Measurements from ENCODE around the gene GNE.
"Not testable (repeated sequence)": the region's sequence is repeated elsewhere in the genome, so short reads cannot be mapped to it uniquely, and the experiment has no call there.

The GNE gene

DNA sequence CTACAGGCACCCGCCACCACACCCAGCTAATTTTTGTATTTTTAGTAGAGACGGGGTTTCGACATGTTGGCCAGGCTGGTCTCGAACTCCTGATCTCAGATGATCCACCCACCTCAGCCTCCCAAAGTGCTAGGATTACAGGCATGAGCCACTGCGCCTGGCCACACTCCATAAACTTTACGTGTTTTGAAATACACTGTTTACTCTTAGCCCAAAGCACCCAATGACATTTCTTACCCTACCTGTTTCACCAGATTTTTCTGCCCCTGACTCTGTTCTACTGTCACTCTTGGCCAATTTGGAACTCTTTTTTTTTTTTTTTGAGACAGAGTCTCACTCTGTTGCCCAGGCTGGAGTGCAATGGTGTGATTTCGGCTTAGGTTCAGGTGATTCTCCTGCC, 15.1 kb upstream of the GNE start:
- H3K4me1 ChIP-seq (ENCODE audit: control insufficient read depth, insufficient read depth, low read length); H3K4me3 ChIP-seq (ENCODE audit: low read length); H3K27ac ChIP-seq (ENCODE audit: low read length); H3K27me3 ChIP-seq (ENCODE audit: control insufficient read depth, insufficient read depth, low read length); H3K9me3 ChIP-seq (ENCODE audit: control insufficient read depth, insufficient read depth, low read length); DNase-seq (ENCODE audit: low read depth, low spot score); H3K36me3 ChIP-seq (ENCODE audit: control insufficient read depth, insufficient read depth, low read length): not testable (repeated sequence)
- no CpG with 5 or more reads among the region's 7 CpGs for WGBS (ENCODE audit: insufficient coverage, insufficient read length)

DNA sequence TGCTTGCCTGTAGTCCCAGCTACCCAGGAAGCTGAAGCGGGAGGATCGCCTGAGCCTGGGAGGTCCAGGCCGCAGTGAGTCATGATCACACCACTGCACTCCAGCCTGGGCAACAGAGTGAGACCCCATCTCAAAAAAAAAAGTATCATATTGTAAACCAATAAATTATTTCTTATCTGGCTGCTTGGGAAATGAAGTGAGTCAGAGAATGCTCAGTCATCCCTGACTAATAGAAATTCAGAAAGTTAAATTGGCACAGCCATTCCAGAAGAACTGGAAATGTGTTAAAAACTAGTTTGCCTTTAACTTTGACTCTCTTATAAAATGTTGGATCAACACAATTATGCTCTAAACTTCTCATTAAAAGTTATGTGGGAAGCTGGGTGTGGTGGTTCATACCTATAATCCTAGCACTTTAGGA, 9.8 kb upstream of the GNE start:
- H3K4me1 ChIP-seq (ENCODE audit: control insufficient read depth, insufficient read depth, low read length), result no peaks in the 10 kb centered on the region; the same call in 1 of the 2 replicates
- H3K9me3 ChIP-seq (ENCODE audit: control insufficient read depth, insufficient read depth, low read length), result no peaks in the 10 kb centered on the region
- no peak for DNase-seq (ENCODE audit: low read depth, low spot score)
- no peaks in the 10 kb centered on the region for H3K36me3 ChIP-seq (ENCODE audit: control insufficient read depth, insufficient read depth, low read length)
- no peaks in the 10 kb centered on the region for H3K27me3 ChIP-seq (ENCODE audit: control insufficient read depth, insufficient read depth, low read length)
- no peak overlapping the region for H3K27ac ChIP-seq (ENCODE audit: low read length)
- H3K4me3 ChIP-seq (ENCODE audit: low read length), result no peak overlapping the region
- no CpG with 5 or more reads among the region's 3 CpGs for WGBS (ENCODE audit: insufficient coverage, insufficient read length)

DNA sequence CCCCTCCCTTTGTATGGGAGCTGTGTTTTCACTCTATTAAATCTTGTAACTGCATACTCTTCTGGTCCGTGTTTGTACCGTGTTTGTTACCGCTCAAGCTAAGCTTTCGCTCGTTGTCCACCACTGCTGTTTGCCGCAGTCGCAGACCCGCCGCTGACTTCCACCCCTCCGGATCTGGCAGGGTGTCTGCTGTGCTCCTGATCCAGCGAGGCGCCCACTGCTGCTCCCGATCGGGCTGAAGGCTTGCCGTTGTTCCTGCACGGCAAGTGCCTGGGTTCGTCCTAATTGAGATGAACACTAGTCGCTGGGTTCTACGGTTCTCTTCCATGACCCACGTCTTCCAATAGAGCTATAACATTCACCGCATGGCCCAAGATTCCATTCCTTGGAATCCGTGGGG, 6.6 kb upstream of the GNE start:
- Histone ChIP-seq H3K9me3 (ENCODE audit: control insufficient read depth, insufficient read depth, low read length) (no peaks in the 10 kb centered on the region), H3K4me3 (ENCODE audit: low read length) (no peak overlapping the region), H3K27me3 (ENCODE audit: control insufficient read depth, insufficient read depth, low read length) (no peaks in the 10 kb centered on the region), H3K27ac (ENCODE audit: low read length) (no peak overlapping the region), H3K36me3 (ENCODE audit: control insufficient read depth, insufficient read depth, low read length) (no peaks in the 10 kb centered on the region), H3K4me1 (ENCODE audit: control insufficient read depth, insufficient read depth, low read length) (no peaks in the 10 kb centered on the region; the same call in 1 of the 2 replicates)
- no peak for DNase-seq (ENCODE audit: low read depth, low spot score)
- WGBS (ENCODE audit: insufficient coverage, insufficient read length), result no CpG with 5 or more reads among the region's 22 CpGs

DNA sequence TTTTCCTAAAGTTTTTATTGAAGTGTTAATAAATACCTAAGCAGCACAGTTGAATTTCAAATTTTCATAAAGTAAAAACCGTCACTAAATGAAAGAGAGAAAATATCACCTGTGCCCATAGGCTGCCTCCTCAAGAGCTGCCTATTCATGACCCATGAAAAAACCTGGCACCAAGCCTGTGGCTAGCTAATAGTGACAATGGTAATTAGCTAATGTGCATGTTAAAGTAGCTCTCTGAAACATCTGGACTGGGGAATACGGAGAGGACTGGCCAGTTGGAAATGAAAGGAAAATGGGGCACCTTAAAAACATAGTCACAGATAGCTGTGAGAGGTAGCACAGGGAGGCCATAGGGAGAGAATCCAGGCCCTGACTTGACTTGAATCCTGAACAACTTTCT, 5.4 kb upstream of the GNE start:
- Histone ChIP-seq H3K4me1 (ENCODE audit: control insufficient read depth, insufficient read depth, low read length) (no peaks in the 10 kb centered on the region; the same call in 1 of the 2 replicates), H3K27ac (ENCODE audit: low read length) (no peak overlapping the region), H3K9me3 (ENCODE audit: control insufficient read depth, insufficient read depth, low read length) (no peaks in the 10 kb centered on the region), H3K36me3 (ENCODE audit: control insufficient read depth, insufficient read depth, low read length) (no peaks in the 10 kb centered on the region), H3K4me3 (ENCODE audit: low read length) (no peak overlapping the region), H3K27me3 (ENCODE audit: control insufficient read depth, insufficient read depth, low read length) (no peaks in the 10 kb centered on the region)
- no CpG with 5 or more reads among the region's 2 CpGs for WGBS (ENCODE audit: insufficient coverage, insufficient read length)
- DNase-seq (ENCODE audit: low read depth, low spot score), result no peak

DNA sequence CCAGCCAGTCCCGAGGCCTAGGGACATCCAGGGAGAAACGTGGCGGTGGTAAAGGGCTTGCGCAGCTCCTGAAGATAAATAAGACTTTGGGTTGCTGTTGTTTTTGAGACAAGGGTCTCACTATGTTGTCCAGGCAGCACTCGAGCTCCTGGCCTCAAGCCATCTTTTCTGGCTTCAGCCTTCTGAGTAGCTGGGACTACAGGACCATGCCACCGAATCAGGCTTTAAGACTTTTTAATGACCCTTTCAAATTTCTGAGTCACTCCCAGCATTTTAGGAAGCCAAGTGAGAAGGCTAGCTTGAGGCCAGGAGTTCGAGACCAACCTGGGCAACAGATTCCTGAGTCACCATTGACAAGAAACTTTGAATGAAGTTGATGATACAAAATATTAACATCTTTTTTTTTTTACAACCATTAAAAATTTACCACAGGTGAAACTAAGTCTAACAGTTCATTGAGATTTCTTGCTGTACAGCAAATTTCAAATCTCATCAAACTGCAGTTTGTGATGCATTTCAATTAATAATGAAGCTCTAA, 817 bp upstream of the GNE start:
- Histone ChIP-seq H3K4me1 (ENCODE audit: control insufficient read depth, insufficient read depth, low read length) (no peaks in the 10 kb centered on the region), H3K9me3 (ENCODE audit: control insufficient read depth, insufficient read depth, low read length) (no peaks in the 10 kb centered on the region), H3K27me3 (ENCODE audit: control insufficient read depth, insufficient read depth, low read length) (no peaks in the 10 kb centered on the region), H3K4me3 (ENCODE audit: low read length) (peak overlapping the region; percentile 69; the same call in 1 of the 2 replicates), H3K36me3 (ENCODE audit: control insufficient read depth, insufficient read depth, low read length) (no peaks in the 10 kb centered on the region), H3K27ac (ENCODE audit: low read length) (no peak overlapping the region)
- no CpG with 5 or more reads among the region's 7 CpGs for WGBS (ENCODE audit: insufficient coverage, insufficient read length)
- DNase-seq (ENCODE audit: low read depth, low spot score), result no peak

DNA sequence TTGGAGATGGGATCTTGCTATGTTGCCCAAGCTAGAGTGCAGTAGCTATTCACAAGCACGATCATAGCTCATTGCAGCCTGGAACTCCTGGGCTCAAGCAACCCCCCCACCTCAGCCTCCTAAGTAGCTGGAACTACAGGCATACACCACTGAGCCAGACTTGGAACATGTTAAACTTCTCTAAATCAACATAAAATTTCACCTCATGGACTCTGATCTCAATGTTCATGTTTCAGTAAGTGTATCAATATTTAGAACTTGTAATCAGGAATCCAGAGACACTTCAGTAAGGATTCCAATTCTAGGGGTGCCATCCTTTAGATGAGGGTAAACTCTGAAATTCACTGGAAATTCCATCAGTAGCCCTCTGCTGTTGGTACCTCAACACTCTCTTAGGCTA, 6.8 kb downstream of the GNE start:
- H3K36me3 ChIP-seq (ENCODE audit: control insufficient read depth, insufficient read depth, low read length), result no peaks in the 10 kb centered on the region
- H3K27ac ChIP-seq (ENCODE audit: low read length), result no peak overlapping the region
- H3K27me3 ChIP-seq (ENCODE audit: control insufficient read depth, insufficient read depth, low read length), result no peaks in the 10 kb centered on the region
- no peaks in the 10 kb centered on the region for H3K9me3 ChIP-seq (ENCODE audit: control insufficient read depth, insufficient read depth, low read length)
- no peak overlapping the region for H3K4me3 ChIP-seq (ENCODE audit: low read length)
- WGBS (ENCODE audit: insufficient coverage, insufficient read length), result no CpG with 5 or more reads among the region's 1 CpG
- no peaks in the 10 kb centered on the region for H3K4me1 ChIP-seq (ENCODE audit: control insufficient read depth, insufficient read depth, low read length)
- DNase-seq (ENCODE audit: low read depth, low spot score), result no peak

DNA sequence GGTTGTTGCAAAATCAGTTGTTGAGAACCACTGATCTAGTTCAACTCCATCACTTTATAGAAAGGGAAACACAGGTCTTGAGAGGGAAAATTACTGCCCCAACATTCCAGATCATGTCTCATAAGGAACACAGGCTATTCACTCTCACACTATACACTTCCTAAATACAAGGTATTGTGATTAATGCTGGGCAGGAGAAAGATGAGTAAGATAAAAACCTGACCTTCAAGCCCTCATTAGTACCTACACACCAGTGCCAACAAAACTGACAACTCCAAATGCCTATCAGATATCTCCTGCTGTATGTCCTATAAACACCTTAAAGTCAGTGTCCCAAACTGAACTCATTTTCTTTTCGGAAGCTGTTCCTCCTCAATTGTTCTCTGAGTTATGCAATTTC, 8.2 kb downstream of the GNE start:
- Histone ChIP-seq H3K27me3 (ENCODE audit: control insufficient read depth, insufficient read depth, low read length) (no peaks in the 10 kb centered on the region), H3K27ac (ENCODE audit: low read length) (no peak overlapping the region), H3K4me3 (ENCODE audit: low read length) (no peak overlapping the region), H3K9me3 (ENCODE audit: control insufficient read depth, insufficient read depth, low read length) (no peaks in the 10 kb centered on the region), H3K4me1 (ENCODE audit: control insufficient read depth, insufficient read depth, low read length) (no peaks in the 10 kb centered on the region), H3K36me3 (ENCODE audit: control insufficient read depth, insufficient read depth, low read length) (peaks cover 3% of the 10 kb centered on the region; the same call in 1 of the 2 replicates)
- no CpG with 5 or more reads among the region's 1 CpG for WGBS (ENCODE audit: insufficient coverage, insufficient read length)
- DNase-seq (ENCODE audit: low read depth, low spot score), result no peak

DNA sequence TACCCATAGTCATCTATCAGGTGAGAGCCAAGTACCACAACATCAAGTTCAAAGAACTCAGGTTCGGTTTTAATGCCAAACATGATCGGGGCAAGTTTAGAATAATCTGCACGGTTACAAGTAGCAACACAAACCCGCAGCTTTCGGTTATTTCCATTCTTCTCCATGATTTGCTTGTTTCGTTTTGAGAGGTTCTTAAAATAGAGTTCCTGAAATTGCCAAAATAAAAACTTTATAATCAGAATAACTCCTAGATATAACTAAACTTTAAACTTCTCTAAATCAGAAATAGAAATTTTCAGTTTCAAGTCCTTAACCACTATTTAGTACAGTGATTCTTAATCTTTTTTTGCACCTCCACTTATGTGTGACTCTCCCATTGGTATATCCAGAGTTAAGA, 9.1 kb downstream of the GNE start:
- Histone ChIP-seq H3K4me3 (ENCODE audit: low read length) (no peak overlapping the region), H3K27ac (ENCODE audit: low read length) (no peak overlapping the region), H3K36me3 (ENCODE audit: control insufficient read depth, insufficient read depth, low read length) (peaks cover 3% of the 10 kb centered on the region; the same call in 1 of the 2 replicates), H3K9me3 (ENCODE audit: control insufficient read depth, insufficient read depth, low read length) (no peaks in the 10 kb centered on the region), H3K4me1 (ENCODE audit: control insufficient read depth, insufficient read depth, low read length) (no peaks in the 10 kb centered on the region), H3K27me3 (ENCODE audit: control insufficient read depth, insufficient read depth, low read length) (no peaks in the 10 kb centered on the region)
- DNase-seq (ENCODE audit: low read depth, low spot score), result no peak
- WGBS (ENCODE audit: insufficient coverage, insufficient read length), result no CpG with 5 or more reads among the region's 6 CpGs

DNA sequence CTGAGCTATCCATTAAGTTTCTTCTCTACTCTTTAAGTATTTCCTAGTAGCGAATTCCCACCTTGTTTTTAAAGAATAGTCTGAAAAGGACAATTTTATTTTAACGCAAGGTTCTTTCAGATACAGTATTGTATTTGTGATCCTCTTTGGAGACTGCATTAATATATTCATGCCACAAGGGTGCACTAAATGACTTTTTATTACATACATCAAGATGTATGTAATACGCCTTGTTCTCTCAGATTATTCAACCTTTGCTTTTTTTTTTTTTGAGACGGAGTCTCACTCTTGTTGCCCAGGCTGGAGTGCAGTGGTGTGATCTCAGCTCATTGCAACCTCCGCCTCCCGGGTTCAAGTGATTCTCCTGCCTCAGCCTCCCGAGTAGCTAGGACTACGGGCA, 10.2 kb downstream of the GNE start:
- H3K36me3 ChIP-seq (ENCODE audit: control insufficient read depth, insufficient read depth, low read length); H3K4me1 ChIP-seq (ENCODE audit: control insufficient read depth, insufficient read depth, low read length); H3K4me3 ChIP-seq (ENCODE audit: low read length); H3K9me3 ChIP-seq (ENCODE audit: control insufficient read depth, insufficient read depth, low read length); DNase-seq (ENCODE audit: low read depth, low spot score); H3K27ac ChIP-seq (ENCODE audit: low read length); H3K27me3 ChIP-seq (ENCODE audit: control insufficient read depth, insufficient read depth, low read length): not testable (repeated sequence)
- no CpG with 5 or more reads among the region's 8 CpGs for WGBS (ENCODE audit: insufficient coverage, insufficient read length)

DNA sequence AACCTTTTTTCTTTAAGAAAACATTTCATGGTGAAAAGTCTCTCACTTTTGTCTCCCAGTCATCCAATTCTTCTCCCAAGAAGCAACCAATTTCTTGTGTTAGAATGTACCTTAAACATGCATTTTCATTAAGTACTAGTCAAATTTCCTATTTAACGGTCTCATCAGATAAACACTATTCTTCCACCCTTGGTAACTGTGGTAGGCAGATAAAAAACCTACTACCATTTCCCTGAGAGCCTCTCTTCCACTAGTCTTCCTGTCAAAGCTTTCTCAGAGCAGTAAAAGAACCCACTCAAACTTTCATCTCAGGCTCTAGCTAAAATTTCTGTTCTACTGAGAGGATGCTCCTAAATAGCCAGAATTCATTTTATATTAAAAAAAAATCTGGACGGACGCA, 10.9 kb downstream of the GNE start:
- no CpG with 5 or more reads among the region's 3 CpGs for WGBS (ENCODE audit: insufficient coverage, insufficient read length)
- Histone ChIP-seq H3K9me3 (ENCODE audit: control insufficient read depth, insufficient read depth, low read length) (no peaks in the 10 kb centered on the region), H3K4me3 (ENCODE audit: low read length) (no peak overlapping the region), H3K27ac (ENCODE audit: low read length) (no peak overlapping the region), H3K36me3 (ENCODE audit: control insufficient read depth, insufficient read depth, low read length) (peaks cover 3% of the 10 kb centered on the region; the same call in 1 of the 2 replicates), H3K27me3 (ENCODE audit: control insufficient read depth, insufficient read depth, low read length) (no peaks in the 10 kb centered on the region), H3K4me1 (ENCODE audit: control insufficient read depth, insufficient read depth, low read length) (no peaks in the 10 kb centered on the region)
- no peak for DNase-seq (ENCODE audit: low read depth, low spot score)

DNA sequence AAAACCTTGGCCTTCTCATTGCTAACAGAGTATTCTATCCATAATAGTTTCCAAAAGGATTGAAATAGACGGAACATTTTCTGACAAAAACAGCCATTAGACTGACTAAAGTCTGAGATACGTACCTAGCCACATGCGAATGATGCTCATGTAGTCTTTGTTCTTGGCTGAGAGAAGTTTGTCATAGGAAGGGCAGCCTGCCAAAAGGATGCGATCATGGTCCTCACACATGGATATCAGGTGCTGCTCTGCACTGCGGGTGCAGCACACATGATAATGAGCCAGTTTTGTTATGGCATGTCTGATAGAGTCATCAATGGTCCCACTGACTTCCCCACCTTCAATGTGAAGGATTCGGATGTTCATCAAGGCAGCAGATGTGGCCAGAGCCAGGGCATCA, 12.3 kb downstream of the GNE start:
- Histone ChIP-seq H3K27me3 (ENCODE audit: control insufficient read depth, insufficient read depth, low read length) (no peaks in the 10 kb centered on the region), H3K4me1 (ENCODE audit: control insufficient read depth, insufficient read depth, low read length) (no peaks in the 10 kb centered on the region), H3K9me3 (ENCODE audit: control insufficient read depth, insufficient read depth, low read length) (no peaks in the 10 kb centered on the region), H3K36me3 (ENCODE audit: control insufficient read depth, insufficient read depth, low read length) (peaks cover 3% of the 10 kb centered on the region; the same call in 1 of the 2 replicates), H3K4me3 (ENCODE audit: low read length) (no peak overlapping the region), H3K27ac (ENCODE audit: low read length) (no peak overlapping the region)
- DNase-seq (ENCODE audit: low read depth, low spot score), result no peak
- WGBS (ENCODE audit: insufficient coverage, insufficient read length), result no CpG with 5 or more reads among the region's 6 CpGs

Data from iPS DF 6.9 (cell line).